ENCODE results near the gene SAMD4B. TPM values are rescaled to one million over a fixed set of nuclear protein-coding genes. Genes with fewer than 3 reads are reported as not detected.
"Not testable (repeated sequence)": the region's sequence is repeated elsewhere in the genome, so short reads cannot be mapped to it uniquely, and the experiment has no call there.

SAMD4B gene
- total RNA-seq, 1 donor from 2014 or later, result 104 TPM

DNA sequence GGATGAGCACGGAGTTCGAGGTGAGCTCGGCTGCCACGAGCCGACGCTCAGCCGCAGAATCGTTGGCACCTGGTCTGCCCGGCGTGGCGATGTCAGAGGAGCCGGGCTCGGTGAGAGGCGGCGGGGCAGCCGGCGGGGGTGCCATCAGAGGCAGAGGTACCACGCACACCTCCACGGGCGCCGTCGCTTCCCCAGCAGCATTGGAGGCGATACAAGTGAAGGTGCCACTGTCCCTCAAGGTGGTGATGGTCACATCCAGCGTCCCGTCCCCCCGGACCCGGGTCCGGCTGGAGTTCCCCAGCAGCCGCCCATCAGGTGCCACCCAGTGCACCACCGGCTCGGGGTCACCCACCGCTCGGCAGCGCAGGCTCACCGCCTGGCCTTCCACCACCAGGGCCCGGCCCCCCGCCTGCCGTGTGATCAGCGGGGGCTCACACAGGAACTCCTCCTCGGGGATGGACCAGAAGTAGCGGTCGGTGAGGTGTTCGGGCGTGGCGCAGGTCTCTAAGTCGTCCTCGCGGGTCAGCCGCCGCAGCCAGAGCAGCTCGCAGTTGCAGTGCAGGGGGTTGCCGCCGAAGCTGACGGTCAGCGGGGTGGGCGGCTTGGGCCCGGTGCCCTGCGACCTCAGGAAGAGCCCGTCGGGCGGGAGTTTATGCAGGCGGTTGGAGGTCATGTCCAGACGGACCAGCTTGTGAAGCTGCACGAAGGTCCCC, 28.0 kb upstream of the SAMD4B start:
- DNase-seq (ENCODE audit: low spot score), result no peak

DNA sequence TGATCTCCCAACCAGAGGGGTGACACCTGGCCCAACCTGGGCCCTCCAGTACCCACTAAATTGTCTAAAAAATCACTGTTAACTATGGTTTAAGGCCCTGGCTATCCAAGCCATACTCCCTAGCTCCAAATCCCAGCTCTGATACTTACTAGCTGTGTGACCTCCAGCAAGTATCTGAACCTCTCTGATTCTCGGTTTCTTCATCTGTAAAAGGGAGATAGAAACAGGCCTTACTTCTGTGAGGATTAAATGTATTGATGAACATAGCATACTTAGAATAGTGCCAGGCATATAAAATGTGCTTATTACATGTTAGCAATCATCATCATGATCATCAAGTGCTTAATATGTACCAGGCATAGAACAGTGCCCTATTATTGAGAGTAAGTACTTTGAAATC, 26.3 kb upstream of the SAMD4B start:
- no peak for DNase-seq (ENCODE audit: low spot score)

DNA sequence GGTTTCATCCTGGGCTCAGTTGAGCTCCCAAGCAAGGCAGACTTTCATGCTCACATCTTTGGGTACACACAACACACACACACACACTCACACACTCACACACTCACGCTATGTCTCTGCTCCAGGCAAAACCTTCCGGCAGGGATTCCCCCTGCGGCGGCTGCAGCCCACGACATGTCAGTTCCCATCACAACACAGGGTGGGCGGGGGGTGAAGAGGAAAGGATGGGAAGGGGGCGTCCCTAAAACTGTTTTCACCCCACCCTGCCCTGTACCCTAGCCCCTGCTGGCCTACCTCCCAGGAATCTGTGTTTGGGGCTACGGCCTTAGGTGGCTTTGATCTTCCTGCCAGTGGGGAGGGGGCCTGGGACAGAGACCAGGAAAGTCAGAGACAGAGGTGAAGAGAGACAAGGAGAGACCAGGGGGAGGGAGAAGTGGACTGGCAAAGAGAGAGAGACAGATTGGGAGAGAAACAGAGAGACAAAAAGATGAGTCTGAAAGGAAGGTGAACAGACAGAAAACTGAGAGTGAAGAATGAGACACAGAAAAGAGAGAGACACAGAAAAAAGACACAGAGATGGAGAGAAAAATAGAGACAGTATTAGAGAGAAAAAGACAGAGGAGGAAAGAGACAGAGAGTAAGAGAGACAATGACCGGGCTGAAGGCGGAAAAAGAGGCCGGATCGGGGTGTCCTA, 25.4 kb upstream of the SAMD4B start:
- DNase-seq (ENCODE audit: low spot score), result no peak

DNA sequence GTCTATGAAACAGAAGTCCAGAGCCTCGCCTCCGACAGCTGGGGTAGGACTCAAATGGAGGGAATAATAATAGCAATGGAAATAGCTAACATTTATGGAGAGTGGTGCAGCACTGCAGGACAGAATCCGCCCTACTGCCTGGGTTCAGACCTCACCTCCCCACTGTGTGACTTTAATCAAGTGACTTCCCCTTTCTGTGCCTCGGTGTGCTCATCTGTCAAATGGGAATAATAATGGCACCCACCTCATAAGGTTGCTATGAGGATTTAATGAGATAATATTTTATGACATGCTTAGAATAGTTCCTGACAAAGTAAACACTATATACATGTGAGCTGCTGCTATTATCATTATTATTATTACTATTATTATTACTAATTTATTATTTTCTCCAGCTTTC, 24.7 kb upstream of the SAMD4B start:
- no peak for DNase-seq (ENCODE audit: low spot score)

DNA sequence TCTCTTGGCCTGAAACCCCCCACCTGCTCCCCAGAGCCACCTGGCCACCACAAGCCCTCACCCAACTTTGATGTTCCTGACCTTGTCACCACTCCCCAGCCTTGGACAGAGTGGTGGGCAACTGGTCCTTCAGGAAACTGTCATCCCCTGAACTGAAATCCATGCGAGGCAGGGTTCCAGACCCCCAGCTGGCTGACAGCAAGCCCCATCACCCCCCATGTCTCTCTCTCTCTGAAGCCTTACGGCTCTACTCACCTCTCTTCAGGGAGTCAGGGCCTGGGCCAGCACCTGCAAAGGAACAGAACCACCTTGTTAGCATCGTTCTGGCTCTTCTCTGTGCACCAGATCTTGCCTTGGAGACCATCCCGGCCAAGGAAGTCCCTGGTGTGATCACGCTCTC, 24.1 kb upstream of the SAMD4B start:
- no peak for DNase-seq (ENCODE audit: low spot score)

DNA sequence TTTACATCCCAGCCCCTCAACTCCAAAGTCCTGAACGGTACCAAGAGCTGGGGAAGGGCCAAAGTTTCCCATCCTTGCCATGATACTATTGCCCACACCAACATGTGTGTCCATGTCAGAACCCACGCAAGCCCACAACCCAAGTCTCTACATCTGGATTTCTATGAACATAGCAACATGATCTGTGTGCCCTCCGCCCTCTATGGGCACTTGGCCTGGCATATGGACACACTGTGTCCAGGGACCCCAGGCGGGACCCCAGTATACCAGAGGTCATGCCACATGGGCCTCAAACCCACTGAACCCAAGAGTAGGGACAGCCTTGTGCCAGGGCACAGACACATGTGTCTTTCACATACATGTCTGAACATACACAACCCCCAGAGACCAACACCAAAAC, 23.5 kb upstream of the SAMD4B start:
- DNase-seq (ENCODE audit: low spot score), result no peak

DNA sequence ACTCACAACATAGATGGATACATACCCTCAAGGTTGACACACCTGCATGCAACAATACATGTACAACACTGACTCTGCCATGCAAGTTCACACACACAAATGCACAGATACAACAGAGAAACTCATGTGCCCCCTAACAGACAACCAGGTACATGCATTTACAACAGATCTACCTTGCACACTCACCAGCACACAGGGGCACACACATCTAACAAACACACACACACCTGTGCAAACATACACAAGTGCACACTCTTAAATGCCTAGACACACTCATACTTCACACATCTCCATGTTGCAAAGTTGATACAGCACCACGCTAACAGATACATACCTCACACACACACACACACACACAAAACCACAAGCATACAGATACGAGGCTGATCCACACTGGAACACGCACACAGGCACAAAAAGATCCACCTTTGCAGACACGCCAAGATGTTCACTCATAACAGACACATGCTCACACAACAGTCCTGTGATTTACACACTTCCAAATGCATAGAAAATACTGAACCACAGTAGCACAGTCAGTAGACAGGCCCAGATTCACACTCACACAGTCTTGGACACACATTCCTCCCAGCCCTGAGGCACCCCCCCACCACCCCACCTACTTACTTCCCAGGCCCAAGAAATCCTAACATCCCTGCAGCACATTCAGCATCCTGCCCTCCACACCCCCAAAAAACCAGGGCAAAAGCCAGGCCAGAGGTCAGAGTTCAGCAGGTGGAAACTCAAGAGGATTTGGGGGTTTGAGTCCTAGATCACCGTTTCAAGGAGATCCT, 22.9 kb upstream of the SAMD4B start:
- DNase-seq (ENCODE audit: low spot score), result no peak

DNA sequence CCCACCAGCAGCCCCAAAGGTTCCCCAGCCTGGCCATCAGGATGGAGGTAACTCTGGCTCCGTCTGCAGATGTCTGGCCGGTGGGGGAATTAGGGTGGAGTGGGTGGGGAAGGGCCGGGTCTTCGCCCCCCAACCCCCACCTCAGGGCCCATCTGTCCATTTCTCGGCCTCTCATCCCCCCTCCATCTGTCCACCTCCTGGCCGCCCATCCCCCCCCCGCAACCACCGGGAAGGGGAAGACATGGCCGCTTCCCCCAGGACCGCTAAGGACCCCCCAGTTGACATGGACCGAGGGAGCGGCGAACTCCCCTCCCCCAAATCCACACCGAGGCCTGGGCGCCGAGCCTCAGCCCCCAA, 22.4 kb upstream of the SAMD4B start:
- no peak for DNase-seq (ENCODE audit: low spot score)

DNA sequence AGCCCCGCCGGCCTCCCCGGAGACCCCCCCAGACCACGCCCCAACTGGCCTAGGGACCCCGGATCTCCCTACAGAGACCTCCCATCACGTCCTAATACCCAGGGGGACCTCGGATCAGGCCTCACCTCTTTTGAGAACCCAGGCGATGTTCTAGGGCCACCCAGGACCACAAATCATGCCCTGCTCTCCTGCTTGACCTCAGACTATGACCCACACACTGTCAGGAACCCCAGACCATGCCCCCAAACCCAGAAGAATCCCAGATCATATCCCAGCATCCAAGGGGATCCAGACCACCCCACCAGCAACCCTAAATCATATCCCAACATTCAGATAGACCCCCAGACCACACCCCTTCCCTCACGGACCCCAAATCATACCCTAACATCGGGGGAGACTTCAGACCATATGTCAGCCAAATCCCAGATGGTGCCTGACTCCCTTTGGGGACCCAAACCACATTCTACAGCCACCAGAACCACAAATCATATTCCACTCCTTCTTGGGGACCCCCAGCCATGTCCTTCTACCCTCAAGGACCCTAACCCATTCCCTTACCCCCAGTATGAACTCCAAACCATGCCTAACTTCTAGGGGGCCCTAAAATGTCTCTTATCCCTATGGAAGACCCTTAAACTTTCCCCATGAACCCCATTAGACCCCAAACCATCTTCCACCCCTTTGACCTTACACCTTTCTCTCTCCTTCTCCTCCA, 20.9 kb upstream of the SAMD4B start:
- no peak for DNase-seq (ENCODE audit: low spot score)

DNA sequence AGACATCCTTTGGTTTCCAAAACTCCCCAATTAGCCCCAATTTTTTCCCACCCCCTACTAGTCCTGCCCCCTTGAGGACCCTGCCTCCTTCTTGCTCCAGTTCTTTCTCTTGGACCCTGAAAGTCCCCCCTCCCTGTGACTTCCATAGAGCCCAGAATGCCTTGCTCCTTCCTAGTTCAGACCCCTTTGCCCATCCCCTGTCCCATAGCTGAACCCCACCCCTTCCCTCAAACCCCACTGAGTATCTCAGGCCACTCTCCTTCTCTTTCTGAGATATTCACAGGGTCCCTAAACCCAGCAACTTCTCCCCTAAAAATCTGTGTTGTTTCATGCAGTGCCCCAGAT, 20.4 kb upstream of the SAMD4B start:
- no peak for DNase-seq (ENCODE audit: low spot score)

DNA sequence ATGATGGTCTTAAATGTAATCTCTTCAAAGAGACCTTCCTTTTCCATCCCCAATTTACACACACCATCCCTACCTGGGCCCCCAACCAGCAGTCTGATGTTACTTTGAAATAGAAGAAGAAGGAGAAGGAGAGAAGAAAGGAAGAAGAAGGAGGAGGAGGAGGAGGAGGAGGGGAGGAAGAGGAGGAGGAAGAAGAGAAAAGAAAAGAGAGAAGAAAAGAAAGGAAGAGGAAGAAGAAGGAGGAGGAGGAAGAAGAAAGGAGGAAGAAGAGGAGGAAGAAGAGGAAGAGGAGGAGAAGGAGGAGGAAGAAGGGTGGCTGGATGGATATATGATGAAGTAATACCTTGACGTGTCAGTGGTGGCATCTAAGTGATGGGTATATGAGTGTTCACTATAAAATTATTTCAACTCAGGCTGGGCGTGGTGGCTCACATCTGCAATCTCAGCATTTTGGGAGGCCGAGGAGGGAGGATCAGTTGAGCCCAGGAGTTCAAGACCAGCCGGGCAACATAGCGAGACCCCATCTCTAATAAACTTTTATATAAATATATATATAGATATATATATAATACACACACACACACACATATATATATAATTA, 17.9 kb upstream of the SAMD4B start:
- no peak for DNase-seq (ENCODE audit: low spot score)

DNA sequence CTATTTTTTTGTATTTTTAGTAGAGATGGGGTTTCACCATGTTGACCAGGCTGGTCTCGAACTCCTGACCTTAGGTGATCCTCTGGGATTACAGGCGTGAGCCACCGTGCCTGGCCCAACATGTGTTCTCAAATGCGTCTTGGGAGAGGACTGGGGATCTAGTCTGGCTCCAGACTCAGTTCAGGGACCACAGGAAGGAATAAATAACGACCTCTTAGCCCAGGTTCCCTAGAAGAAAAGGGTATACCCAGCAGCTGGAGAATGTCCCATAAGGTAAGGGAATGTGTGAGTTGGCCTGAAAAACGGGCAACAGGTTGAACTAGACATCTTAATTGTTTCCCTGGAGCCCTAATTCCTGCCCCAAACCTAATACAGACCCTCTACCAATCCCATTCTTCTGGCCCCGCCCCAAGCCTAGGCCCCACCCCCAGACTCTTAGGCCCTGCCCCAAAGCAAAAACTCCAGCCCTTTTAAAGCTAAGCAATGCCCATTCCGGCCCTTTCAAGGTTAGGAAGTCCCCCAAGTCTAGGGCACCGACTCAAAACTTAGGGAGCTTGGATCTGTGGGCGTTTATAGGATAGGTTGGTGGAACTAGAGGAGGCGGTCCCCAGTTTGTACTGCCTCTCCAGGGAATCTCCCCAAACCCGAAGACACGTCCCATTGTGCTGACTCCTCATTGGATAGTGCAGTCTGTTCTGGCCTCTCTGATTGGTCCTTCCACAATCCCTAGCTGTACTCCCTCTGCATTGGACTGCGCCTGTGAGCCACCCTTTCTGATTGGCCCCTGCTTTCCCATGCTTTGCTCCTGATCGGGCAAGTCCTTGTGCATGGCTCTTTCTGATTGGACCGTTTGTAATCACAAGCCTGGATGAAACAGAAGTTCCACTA, 16.2 kb upstream of the SAMD4B start:
- DNase-seq (ENCODE audit: low spot score), result no peak

DNA sequence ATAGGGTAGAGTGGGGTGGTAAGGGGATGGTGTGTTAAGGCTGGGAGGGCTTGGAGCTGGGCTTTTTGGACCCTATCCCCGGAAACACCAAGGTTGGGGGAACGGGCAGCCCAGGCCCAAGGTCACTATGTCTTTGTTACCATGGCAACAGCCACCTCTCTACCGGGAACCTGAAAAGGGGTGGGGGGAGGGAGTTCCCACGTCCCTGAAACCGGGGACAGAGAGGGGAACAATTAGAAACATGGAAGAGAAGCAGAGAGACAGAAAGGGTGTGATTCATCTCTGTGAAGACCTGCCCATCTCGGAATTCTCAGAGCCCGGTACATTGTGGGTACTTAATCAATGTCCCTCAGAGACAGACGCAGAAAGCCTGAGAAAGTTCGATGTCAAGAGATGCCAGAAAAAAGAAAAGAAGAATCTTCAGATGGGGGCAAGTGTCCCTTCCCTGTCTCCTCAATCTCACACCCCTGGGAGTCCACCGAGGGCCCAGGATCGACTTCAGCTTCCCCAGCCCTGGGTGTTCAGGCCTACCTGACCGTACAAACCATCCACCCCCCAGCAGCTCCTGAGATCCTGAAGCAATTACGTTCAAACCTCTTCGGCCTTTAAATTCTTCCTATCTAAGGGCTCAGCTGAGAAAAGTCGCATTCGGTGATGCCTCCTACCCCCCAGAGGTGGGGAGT, 14.7 kb upstream of the SAMD4B start:
- no peak for DNase-seq (ENCODE audit: low spot score)

DNA sequence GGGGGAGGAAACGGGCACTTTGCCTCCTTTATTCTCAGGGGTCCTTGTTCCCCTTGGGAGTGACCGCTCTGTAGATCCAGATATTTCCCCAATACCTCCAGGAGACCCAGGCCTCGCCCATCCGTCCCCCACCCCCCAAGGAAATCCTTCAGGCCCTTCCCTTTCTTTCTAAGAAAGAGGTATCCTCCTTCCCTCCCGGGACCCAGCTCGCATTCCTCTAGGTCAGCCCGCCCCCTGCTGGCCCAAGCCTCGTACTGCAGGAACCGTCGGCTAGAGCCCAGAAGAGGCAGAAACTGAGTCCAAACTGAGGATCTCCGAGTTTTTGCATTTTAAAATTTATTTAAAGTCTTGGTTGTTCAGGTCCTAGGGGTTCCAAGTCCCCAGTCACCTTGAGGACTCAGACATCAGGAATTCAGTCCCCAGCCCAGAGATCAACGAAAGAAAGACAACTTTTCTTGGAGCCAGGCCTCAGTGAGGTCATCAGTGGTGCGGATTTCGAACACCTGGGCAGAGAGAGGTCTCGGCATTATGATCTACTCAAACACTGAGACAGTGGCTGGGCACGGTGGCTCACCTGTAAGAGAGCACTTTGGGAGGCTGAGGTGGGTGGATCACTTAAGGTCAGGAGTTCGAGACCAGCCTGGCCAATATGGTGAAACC, 14.0 kb upstream of the SAMD4B start:
- peak; percentile 90 for DNase-seq (ENCODE audit: low spot score)

DNA sequence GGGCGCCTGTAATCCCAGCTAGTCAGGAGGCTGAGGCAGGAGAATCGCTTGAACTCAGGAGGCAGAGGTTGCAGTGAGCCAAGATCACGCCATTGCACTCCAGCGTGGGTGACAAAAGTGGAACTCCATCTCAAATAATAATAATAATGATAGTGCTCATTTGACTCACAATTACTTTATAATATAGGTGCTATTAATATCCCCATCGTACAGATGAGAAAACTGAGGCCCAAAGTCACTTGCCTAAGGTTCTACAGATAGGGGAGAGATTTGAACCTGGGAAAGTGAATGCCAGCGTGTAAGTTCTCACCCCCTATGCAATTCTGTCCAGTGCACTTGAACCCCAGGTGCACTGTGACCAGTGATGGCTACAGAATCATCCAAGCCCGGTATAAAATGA, 12.3 kb upstream of the SAMD4B start:
- no peak for DNase-seq (ENCODE audit: low spot score)

DNA sequence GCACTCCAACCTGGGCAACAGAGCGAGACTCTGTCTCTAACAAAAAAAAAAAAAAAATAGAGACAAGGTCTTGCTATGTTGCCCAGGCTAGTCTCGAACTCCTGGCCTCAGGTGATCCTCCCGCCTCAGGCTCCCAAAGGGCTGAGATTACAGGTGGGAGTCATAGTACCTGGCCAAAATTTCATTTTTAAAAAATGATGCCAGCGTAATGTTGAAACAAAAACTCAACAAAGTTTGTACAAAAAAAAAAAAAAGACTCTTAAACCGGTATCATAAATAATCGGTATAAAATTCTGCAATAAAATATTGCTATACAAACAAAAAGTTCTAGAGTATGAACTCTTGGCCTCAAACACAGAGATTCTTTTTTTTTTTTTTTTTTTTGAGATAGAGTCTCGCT, 9.9 kb upstream of the SAMD4B start:
- no peak for DNase-seq (ENCODE audit: low spot score)

DNA sequence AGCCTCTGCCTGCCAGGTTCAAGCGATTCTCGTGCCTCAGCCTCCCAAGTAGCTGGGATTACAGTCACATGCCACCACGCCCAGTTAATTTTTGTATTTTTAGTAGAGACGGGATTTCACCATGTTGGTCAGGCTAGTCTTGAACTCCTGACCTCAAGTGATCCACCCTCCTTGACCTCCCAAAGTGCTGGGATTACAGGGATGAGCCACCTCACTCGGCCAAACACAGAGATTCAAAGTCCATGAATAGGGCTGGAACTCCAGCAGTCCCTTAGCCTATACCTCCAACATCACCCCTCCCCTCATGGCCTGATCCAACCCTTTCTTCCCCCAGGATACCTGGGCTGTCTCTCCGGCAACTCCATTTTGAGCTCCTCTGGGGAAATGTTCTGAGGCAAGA, 9.5 kb upstream of the SAMD4B start:
- not testable (repeated sequence) for DNase-seq (ENCODE audit: low spot score)

DNA sequence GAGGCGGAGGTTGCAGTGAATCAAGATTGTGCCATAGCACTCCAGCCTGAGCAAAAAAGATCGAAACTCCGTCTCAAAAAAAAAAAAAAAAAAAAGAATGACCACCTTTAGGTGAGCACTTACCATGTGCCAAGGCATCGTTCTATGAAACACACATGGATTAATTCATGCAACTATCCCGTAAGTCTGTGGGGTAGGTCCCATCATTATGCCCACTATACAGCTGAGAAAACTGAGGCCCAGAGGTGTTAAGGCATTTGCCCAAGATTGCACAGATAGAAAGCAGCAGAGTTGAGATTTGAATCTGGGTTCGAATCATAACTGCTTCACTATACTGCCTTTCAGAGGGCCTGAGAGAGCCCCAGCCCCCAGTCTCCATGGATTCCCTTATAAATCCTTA, 8.7 kb upstream of the SAMD4B start:
- DNase-seq (ENCODE audit: low spot score), result no peak

DNA sequence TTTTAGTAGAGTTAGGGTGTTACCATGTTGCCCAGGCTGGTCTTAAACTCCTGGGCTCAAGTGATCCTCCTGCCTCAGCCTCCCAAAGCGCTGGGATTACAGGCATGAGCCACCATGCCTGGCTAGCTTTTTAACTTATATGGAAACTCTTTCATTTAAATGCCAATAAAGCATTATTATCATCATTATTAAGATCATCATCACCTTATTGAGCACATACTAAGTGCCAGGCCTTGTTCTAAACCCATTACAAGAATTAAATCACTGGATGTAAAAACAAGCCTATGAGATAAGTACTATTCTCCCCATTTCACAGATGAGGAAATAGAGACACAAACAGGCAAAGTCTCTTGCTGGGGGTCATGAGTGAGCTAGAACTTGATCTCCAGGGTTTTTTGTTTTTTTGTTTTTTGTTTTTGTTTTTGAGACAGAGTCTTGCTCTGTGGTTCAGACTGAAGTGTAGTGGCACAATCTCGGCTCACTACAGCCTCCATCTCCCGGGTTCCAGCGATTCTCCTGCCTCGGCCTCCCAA, 7.7 kb upstream of the SAMD4B start:
- no peak for DNase-seq (ENCODE audit: low spot score)

DNA sequence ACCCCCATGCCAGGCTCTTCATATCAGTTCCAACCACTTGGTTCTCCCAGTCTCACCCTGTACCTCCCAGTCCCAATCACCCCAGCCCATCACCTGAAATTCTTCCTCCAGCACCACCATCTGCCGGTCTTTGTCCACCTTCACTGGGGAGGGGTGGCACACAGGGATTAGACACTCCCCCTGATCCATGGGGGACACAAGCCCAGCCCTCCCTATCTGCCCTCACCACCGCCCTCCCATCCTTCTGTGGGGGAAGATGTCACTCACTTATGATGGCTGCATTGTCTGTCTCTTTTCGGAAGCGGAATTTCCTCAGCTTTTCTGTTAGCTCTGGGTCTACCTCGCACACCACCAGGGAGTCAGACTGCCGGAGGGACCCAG, 7.1 kb upstream of the SAMD4B start:
- no peak for DNase-seq (ENCODE audit: low spot score)
